ENCODE results near the gene SRF. TPM values are rescaled to one million over a fixed set of nuclear protein-coding genes. Genes with fewer than 3 reads are reported as not detected.
A peak's percentile ranks its signal among the peaks of the same experiment; 100 is the strongest.

Gene SRF
- total RNA-seq, 1 donor from 2014 or later = 42.7 TPM

GRCh38 chr6:43178951-43179830, 8.1 kb downstream of the SRF start:
- H3K27me3 Mint-ChIP-seq (ENCODE audit: low read depth) = no peaks in the 10 kb centered on the region
- no peak overlapping the region for H3K4me3 Mint-ChIP-seq (ENCODE audit: unreplicated experiment)
- peaks cover 35% of the 10 kb centered on the region for H3K4me1 Mint-ChIP-seq (ENCODE audit: low read depth)
- no peaks in the 10 kb centered on the region for H3K9me3 Mint-ChIP-seq (ENCODE audit: low read depth)
- DNase-seq (ENCODE audit: low spot score) = no peak
- TF ChIP-seq CTCF (IDR thresholded peaks at IDR 0.05) = no peak
- H3K27ac Mint-ChIP-seq (ENCODE audit: unreplicated experiment) = no peak overlapping the region
- peaks cover 25% of the 10 kb centered on the region for H3K36me3 Mint-ChIP-seq (ENCODE audit: low read depth)

GRCh38 chr6:43180058-43180457, 9.0 kb downstream of the SRF start:
- no peaks in the 10 kb centered on the region for H3K27me3 Mint-ChIP-seq (ENCODE audit: low read depth)
- DNase-seq (ENCODE audit: low spot score) = no peak

GRCh38 chr6:43180985-43181384, 9.9 kb downstream of the SRF start:
- peak overlapping the region; percentile 85 for H3K27ac Mint-ChIP-seq (ENCODE audit: unreplicated experiment)
- TF ChIP-seq CTCF (IDR thresholded peaks at IDR 0.05) = no peak
- H3K4me1 Mint-ChIP-seq (ENCODE audit: low read depth) = peaks cover 28% of the 10 kb centered on the region
- H3K9me3 Mint-ChIP-seq (ENCODE audit: low read depth) = no peaks in the 10 kb centered on the region
- H3K4me3 Mint-ChIP-seq (ENCODE audit: unreplicated experiment) = peak overlapping the region; percentile 86
- peaks cover 21% of the 10 kb centered on the region for H3K36me3 Mint-ChIP-seq (ENCODE audit: low read depth)
- H3K27me3 Mint-ChIP-seq (ENCODE audit: low read depth) = no peaks in the 10 kb centered on the region
- no peak for DNase-seq (ENCODE audit: low spot score)

More at GRCh38 chr6:43180058-43180457, 9.0 kb downstream of the SRF start:
- Mint-ChIP-seq H3K27ac (ENCODE audit: unreplicated experiment) (no peak overlapping the region), H3K36me3 (ENCODE audit: low read depth) (peaks cover 24% of the 10 kb centered on the region), H3K4me1 (ENCODE audit: low read depth) (peaks cover 32% of the 10 kb centered on the region), H3K9me3 (ENCODE audit: low read depth) (no peaks in the 10 kb centered on the region), H3K4me3 (ENCODE audit: unreplicated experiment) (no peak overlapping the region)
- TF ChIP-seq CTCF (IDR thresholded peaks at IDR 0.05) = no peak

- H3K27me3 Mint-ChIP-seq (ENCODE audit: low read depth) = no peaks in the 10 kb centered on the region
- TF ChIP-seq CTCF (IDR thresholded peaks at IDR 0.05) = no peak
- no peak for DNase-seq (ENCODE audit: low spot score)
- peaks cover 26% of the 10 kb centered on the region for H3K4me1 Mint-ChIP-seq (ENCODE audit: low read depth)
- peaks cover 24% of the 10 kb centered on the region for H3K36me3 Mint-ChIP-seq (ENCODE audit: low read depth)
- no peaks in the 10 kb centered on the region for H3K9me3 Mint-ChIP-seq (ENCODE audit: low read depth)
- peak overlapping the region; percentile 85 for H3K27ac Mint-ChIP-seq (ENCODE audit: unreplicated experiment)
- H3K4me3 Mint-ChIP-seq (ENCODE audit: unreplicated experiment) = peak overlapping the region; percentile 86
Observed at GRCh38 chr6:43181621-43181941, 10.5 kb downstream of the SRF start.

GRCh38 chr6:43181942-43182860, 11.1 kb downstream of the SRF start, which contains the start of gene CUL9:
Gene CUL9, plus strand, starts transcription at chr6:43182196. Its CDS starts 2,115 bp downstream, at chr6:43184311.
- Mint-ChIP-seq H3K4me1 (ENCODE audit: low read depth) (peaks cover 26% of the 10 kb centered on the region), H3K9me3 (ENCODE audit: low read depth) (no peaks in the 10 kb centered on the region), H3K27ac (ENCODE audit: unreplicated experiment) (peak within 1 kb of the TSS; percentile 85), H3K4me3 (ENCODE audit: unreplicated experiment) (peak within 1 kb of the TSS; percentile 86), H3K27me3 (ENCODE audit: low read depth) (no peaks in the 10 kb centered on the region), H3K36me3 (ENCODE audit: low read depth) (peaks cover 24% of the 10 kb centered on the region)
- peak; percentile 81 for DNase-seq (ENCODE audit: low spot score)
- TF ChIP-seq CTCF (IDR thresholded peaks at IDR 0.05) = no peak
